ENCODE data around the gene SEC31A.

DNA sequence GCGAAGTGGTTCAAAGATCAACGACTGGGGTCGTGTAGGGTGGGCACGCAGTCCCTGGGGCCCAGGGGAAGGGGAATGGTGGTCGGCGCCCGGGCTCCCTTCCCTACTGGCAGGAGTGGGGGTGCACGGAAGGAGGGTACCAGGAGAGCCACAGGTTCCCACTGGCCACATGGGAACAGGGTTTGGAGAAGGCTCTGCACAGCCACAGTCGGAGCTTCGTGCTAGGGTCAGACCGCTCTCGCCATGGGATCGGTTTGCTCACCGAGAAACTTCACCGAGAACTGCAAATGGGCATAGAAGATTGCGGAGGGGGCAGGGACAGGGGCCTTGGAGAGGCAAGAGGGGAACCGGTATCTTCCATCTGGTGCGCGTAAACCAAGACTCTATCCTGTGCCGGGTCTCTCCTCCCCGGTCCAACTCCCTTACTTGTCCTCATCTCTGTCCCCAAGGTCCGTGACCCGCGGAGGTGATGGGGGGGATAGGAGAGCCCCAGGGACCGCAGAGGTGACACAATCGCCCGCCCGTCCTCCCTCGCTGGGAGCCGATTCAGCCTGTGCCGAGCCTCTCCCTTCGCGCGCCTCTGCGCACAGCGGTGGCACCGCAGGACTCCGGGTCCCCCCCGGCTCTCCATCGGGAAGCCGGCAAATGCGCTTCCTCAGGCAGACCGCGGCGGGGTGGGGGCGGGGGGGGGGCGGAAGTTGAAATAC lies 93.4 kb downstream of the SEC31A start:
- peak; percentile 81 for TF ChIP-seq EZH2 (IDR thresholded peaks at IDR 0.05; ENCODE audit: low read depth, unreplicated experiment)
- TF ChIP-seq, protein P1, sequence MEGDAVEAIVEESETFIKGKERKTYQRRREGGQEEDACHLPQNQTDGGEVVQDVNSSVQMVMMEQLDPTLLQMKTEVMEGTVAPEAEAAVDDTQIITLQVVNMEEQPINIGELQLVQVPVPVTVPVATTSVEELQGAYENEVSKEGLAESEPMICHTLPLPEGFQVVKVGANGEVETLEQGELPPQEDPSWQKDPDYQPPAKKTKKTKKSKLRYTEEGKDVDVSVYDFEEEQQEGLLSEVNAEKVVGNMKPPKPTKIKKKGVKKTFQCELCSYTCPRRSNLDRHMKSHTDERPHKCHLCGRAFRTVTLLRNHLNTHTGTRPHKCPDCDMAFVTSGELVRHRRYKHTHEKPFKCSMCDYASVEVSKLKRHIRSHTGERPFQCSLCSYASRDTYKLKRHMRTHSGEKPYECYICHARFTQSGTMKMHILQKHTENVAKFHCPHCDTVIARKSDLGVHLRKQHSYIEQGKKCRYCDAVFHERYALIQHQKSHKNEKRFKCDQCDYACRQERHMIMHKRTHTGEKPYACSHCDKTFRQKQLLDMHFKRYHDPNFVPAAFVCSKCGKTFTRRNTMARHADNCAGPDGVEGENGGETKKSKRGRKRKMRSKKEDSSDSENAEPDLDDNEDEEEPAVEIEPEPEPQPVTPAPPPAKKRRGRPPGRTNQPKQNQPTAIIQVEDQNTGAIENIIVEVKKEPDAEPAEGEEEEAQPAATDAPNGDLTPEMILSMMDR (conservative IDR thresholded peaks at IDR 0.05; ENCODE audit: low read depth in 2 of 2) = no peak
- no peak for TF ChIP-seq REST (IDR thresholded peaks at IDR 0.05; ENCODE audit: unreplicated experiment)
- no peak for TF ChIP-seq ZNF114 (CRISPR knock-in tag; IDR thresholded peaks at IDR 0.05)
- no peak for TF ChIP-seq POLR2AphosphoS5 (IDR thresholded peaks at IDR 0.05; ENCODE audit: low read depth)
- TF ChIP-seq EZH2phosphoT487 (IDR thresholded peaks at IDR 0.05; ENCODE audit: unreplicated experiment) = no peak
- TF ChIP-seq CREB1 (CRISPR knock-in tag; IDR thresholded peaks at IDR 0.05; ENCODE audit: low read depth) = no peak
- TF ChIP-seq NANOG (IDR thresholded peaks at IDR 0.05; ENCODE audit: borderline replicate concordance) = no peak
- TF ChIP-seq ZNF462 (CRISPR knock-in tag; IDR thresholded peaks at IDR 0.05) = no peak
- no peak for TF ChIP-seq ETS1 (IDR thresholded peaks at IDR 0.05)
- TF ChIP-seq ZNF331 (CRISPR knock-in tag; IDR thresholded peaks at IDR 0.05; ENCODE audit: low read depth) = no peak
- no peak for TF ChIP-seq JUNB (IDR thresholded peaks at IDR 0.05; ENCODE audit: unreplicated experiment)

Data from GM23338 (cell line).